IMR-90 (cell line): ENCODE data around the gene ATP6V0A4.

ENCODE experiments used
- CHD1 ChIP-seq: IDR thresholded peaks from 2 replicates; pipeline ENCODE4 v1.6.1; 2012; ENCODE audit warnings: low read depth, low read length, improper control_type of control experiment
- MXI1 ChIP-seq: IDR thresholded peaks from 2 replicates; pipeline ENCODE4 v1.6.1; 2012; ENCODE audit warnings: low read depth, mild to moderate bottlenecking, low read length, moderate library complexity, borderline replicate concordance
- POLR2A ChIP-seq: IDR thresholded peaks from 2 replicates; pipeline ENCODE4 v1.6.1; 2012; ENCODE audit warnings: mild to moderate bottlenecking, low read depth, low read length
- RCOR1 ChIP-seq: IDR thresholded peaks from 2 replicates; pipeline ENCODE4 v1.6.1; 2012; ENCODE audit warnings: mild to moderate bottlenecking, low read length, improper control_type of control experiment; ENCODE audit not compliant: insufficient replicate concordance
- RFX5 ChIP-seq: IDR thresholded peaks from 2 replicates; pipeline ENCODE4 v1.8.0; 2012; ENCODE audit warnings: low read depth, mild to moderate bottlenecking, low read length, moderate library complexity
- TF ChIP-seq, protein P1 (sequence below): conservative IDR thresholded peaks from 2 replicates; pipeline ENCODE4 v1.5.1; 2012; ENCODE audit warnings: mild to moderate bottlenecking, low read depth, low read length, improper control_type of control experiment

DNA sequence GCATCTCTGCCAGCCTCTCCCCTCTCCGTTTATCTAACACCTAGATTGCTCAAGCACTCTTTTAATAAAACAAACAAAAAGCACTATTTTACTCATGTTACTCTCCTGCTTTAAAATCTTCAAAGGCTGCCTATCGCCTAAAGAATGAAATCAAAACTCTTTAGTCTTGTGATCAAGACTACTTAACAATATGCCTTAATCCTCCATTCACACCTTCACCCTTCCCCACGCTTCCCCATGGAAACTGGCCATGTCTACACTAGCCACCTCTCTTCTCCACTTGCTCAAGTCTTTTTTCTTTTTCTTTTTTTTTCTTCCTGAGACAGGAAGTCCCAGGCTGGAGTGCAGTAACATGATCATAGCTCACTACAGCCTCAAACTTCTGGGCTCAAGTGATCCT lies 48.0 kb downstream of the ATP6V0A4 start:
- TF ChIP-seq, protein P1, sequence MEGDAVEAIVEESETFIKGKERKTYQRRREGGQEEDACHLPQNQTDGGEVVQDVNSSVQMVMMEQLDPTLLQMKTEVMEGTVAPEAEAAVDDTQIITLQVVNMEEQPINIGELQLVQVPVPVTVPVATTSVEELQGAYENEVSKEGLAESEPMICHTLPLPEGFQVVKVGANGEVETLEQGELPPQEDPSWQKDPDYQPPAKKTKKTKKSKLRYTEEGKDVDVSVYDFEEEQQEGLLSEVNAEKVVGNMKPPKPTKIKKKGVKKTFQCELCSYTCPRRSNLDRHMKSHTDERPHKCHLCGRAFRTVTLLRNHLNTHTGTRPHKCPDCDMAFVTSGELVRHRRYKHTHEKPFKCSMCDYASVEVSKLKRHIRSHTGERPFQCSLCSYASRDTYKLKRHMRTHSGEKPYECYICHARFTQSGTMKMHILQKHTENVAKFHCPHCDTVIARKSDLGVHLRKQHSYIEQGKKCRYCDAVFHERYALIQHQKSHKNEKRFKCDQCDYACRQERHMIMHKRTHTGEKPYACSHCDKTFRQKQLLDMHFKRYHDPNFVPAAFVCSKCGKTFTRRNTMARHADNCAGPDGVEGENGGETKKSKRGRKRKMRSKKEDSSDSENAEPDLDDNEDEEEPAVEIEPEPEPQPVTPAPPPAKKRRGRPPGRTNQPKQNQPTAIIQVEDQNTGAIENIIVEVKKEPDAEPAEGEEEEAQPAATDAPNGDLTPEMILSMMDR, result no peak
- no peak for TF ChIP-seq CHD1
- no peak for TF ChIP-seq POLR2A
- TF ChIP-seq MXI1, result no peak
- TF ChIP-seq RFX5, result no peak
- no peak for TF ChIP-seq RCOR1
